MM.1S (cell line): ENCODE results near the gene ITGA8.
"Not testable (repeated sequence)": the region's sequence is repeated elsewhere in the genome, so short reads cannot be mapped to it uniquely, and the experiment has no call there.

Source experiments
- EZH2 ChIP-seq: fragments of 300-600 bp; sonication (generic); optimal IDR thresholded peaks from 2 replicates; pipeline ENCODE3; 2017; ENCODE audit warnings: low read depth, mild to moderate bottlenecking, antibody characterized with exemption, low read length, mixed read lengths
- EZH2phosphoT487 ChIP-seq: fragments of 300-600 bp; sonication (generic); IDR thresholded peaks from 2 replicates; pipeline ENCODE4 v1.6.1; 2018; ENCODE audit warnings: antibody characterized with exemption, low read length
- TF ChIP-seq, protein P1 (sequence below): fragments of 300-600 bp; sonication (generic); IDR thresholded peaks from 2 replicates; pipeline ENCODE4 v1.5.1; 2016; ENCODE audit warnings: antibody characterized with exemption, low read length, mixed read lengths

DNA sequence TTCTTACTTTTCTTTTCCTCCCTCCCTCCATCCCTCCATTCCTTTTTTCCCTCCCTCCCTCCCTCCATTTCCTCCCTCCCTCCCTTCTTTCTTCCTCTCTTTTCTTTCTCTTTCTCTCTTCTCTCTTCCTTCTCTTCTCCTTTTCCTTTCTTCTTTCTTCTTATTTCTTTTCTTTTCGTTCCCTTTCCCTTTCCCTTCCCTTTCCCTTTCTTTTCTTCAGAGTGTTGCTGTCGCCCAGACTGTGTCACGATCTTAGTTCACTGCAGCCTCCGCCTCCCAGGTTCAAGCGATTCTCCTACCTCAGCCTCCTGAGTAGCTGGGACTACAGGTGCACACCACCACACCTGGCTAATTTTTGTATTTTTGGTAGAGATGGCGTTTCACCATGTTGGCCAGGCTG lies 42.5 kb upstream of the ITGA8 start:
- not testable (repeated sequence) for TF ChIP-seq EZH2phosphoT487, EZH2
- TF ChIP-seq, protein P1, sequence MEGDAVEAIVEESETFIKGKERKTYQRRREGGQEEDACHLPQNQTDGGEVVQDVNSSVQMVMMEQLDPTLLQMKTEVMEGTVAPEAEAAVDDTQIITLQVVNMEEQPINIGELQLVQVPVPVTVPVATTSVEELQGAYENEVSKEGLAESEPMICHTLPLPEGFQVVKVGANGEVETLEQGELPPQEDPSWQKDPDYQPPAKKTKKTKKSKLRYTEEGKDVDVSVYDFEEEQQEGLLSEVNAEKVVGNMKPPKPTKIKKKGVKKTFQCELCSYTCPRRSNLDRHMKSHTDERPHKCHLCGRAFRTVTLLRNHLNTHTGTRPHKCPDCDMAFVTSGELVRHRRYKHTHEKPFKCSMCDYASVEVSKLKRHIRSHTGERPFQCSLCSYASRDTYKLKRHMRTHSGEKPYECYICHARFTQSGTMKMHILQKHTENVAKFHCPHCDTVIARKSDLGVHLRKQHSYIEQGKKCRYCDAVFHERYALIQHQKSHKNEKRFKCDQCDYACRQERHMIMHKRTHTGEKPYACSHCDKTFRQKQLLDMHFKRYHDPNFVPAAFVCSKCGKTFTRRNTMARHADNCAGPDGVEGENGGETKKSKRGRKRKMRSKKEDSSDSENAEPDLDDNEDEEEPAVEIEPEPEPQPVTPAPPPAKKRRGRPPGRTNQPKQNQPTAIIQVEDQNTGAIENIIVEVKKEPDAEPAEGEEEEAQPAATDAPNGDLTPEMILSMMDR: not testable (repeated sequence)
